Upper lobe of left lung (tissue), 6 donors: ENCODE results near the gene RFX2. TPM values are rescaled to one million over a fixed set of nuclear protein-coding genes. Genes with fewer than 3 reads are reported as not detected.

Experiments
- ATAC-seq, 2 donors: fragments of 200-7000 bp; cut with Tn5 transposase; one replicate each; pipeline ENCODE4 v1.9.1; 2022; ENCODE audit warnings: mild to moderate bottlenecking in 2 of 2, moderate library complexity in 2 of 2; ENCODE audit not compliant: low FRiP score in 2 of 2
- DNase-seq, 2 donors: peaks; one replicate each; pipeline ENCODE4 v3.0.0-alpha.2; 2019 to 2020
- H3K27ac ChIP-seq, 4 donors: fragments of 200-600 bp; sonication (generic); one replicate each; pipeline ENCODE4 v1.5.1; 2016 to 2019
- H3K27me3 ChIP-seq, 4 donors: fragments of 200-600 bp; sonication (generic); one replicate each; pipeline ENCODE4 v1.5.1; 2017 to 2019
- H3K36me3 ChIP-seq, 4 donors: fragments of 200-600 bp; sonication (generic); one replicate each; pipeline ENCODE4 v1.5.1; 2016 to 2019
- H3K4me1 ChIP-seq, 4 donors: fragments of 200-600 bp; sonication (generic); one replicate each; pipeline ENCODE4 v1.5.1; 2018 to 2019
- H3K4me3 ChIP-seq, 4 donors: fragments of 200-600 bp; sonication (generic); one replicate each; pipeline ENCODE4 v1.5.1; 2017 to 2019; ENCODE audit warnings: mild to moderate bottlenecking in 2 of 4, moderate library complexity in 1 of 4
- H3K9me3 ChIP-seq, 4 donors: fragments of 200-600 bp; sonication (generic); one replicate each; pipeline ENCODE4 v1.5.1; 2018 to 2019
- CTCF ChIP-seq, 6 experiments: fragments of 450-650 bp in 4 of 6; fragments of 200-600 bp in 2 of 6; sonication (generic) in 2 of 6; IDR thresholded peaks; one replicate each; pipeline ENCODE4 v1.5.1; 2016 to 2019; ENCODE audit warnings: antibody characterized with exemption in 6 of 6
- EP300 ChIP-seq, 4 donors: sonication (generic); formaldehyde crosslinking; IDR thresholded peaks; one replicate each; pipeline ENCODE4 v1.5.1; 2017; ENCODE audit warnings: antibody characterized with exemption in 4 of 4, control low read depth in 2 of 4
- POLR2A ChIP-seq, 4 donors: fragments of 450-650 bp; IDR thresholded peaks; one replicate each; pipeline ENCODE4 v1.5.1; 2016 to 2017; ENCODE audit warnings: antibody characterized with exemption in 4 of 4, mild to moderate bottlenecking in 2 of 4
- POLR2AphosphoS5 ChIP-seq, 2 donors: sonication (generic); formaldehyde crosslinking; IDR thresholded peaks; one replicate each; pipeline ENCODE4 v1.5.1; 2017; ENCODE audit warnings: antibody characterized with exemption in 2 of 2
- WGBS, 2 donors: methylation state at CpG; one replicate each; pipeline ENCODE4 v1.1.5; 2017 to 2018; 5-methylcytosine and 5-hydroxymethylcytosine counted together
- total RNA-seq, 6 donors: library from RNA; depleted of rRNA in 4 of 6; stranded (reverse); fragments of >200 nt in 4 of 6; gene quantifications; one replicate each; pipeline versions ENCODE4 v1.1.0 to v1.2.1, GENCODE V29; 2016 to 2021
- donor health status: DM: no; HTN: no; CAD: no; lungs with moderate emphysema.
- donor health status: DM: no; HTN: yes; CAD: no; lungs with severe emphysema.

The RFX2 gene
- total RNA-seq, 6 donors from 2014 or later = 14.3 to 111 (median 28.6) TPM

GRCh38 chr19:6100284-6100915 lies 9.9 kb downstream of the RFX2 start:
- ATAC-seq = peak; percentile 4 to 53

GRCh38 chr19:6099599-6099998 lies 10.7 kb downstream of the RFX2 start:
- 50 to 85% methylated on average over 2 of the region's 2 CpGs for WGBS, 2 donors
- ATAC-seq = no peak
- Histone ChIP-seq H3K9me3 (no peaks in the 10 kb centered on the region), H3K36me3 (no peaks in the 10 kb centered on the region), H3K4me1 (peaks cover 16 to 48% (median 34%) of the 10 kb centered on the region in 4 donors), H3K27ac (peak overlapping the region; percentile 76 to 85 (median 79)), H3K27me3 (no peaks in the 10 kb centered on the region), H3K4me3 (no peak overlapping the region)
- DNase-seq = no peak
- TF ChIP-seq POLR2AphosphoS5 (IDR thresholded peaks at IDR 0.05) (no peak), POLR2A (IDR thresholded peaks at IDR 0.05) (no peak)

More at GRCh38 chr19:6100284-6100915, 9.9 kb downstream of the RFX2 start:
- Histone ChIP-seq H3K27ac (peak overlapping the region; percentile 76 to 85 (median 79)), H3K27me3 (no peaks in the 10 kb centered on the region), H3K9me3 (no peaks in the 10 kb centered on the region), H3K4me1 (peaks cover 19 to 53% (median 39%) of the 10 kb centered on the region in 4 donors), H3K4me3 (peak overlapping the region in 3 of 4 donors; percentile 13 to 26 (median 26)), H3K36me3 (no peaks in the 10 kb centered on the region)
- TF ChIP-seq EP300 (IDR thresholded peaks at IDR 0.05) (no peak), POLR2A (IDR thresholded peaks at IDR 0.05) (peak in 1 of 4 donors; percentile 35), CTCF (IDR thresholded peaks at IDR 0.05) (no peak), POLR2AphosphoS5 (IDR thresholded peaks at IDR 0.05) (peak in 1 of 2 donors; percentile 33)
- 44 to 53% methylated on average over 16 of the region's 16 CpGs for WGBS, 2 donors
- peak; percentile 50 to 60 for DNase-seq

- 78 to 83% methylated on average over 4 of the region's 4 CpGs for WGBS, 2 donors
- Histone ChIP-seq H3K27me3 (no peaks in the 10 kb centered on the region), H3K4me3 (no peak overlapping the region), H3K4me1 (peaks cover 12 to 44% (median 29%) of the 10 kb centered on the region in 4 donors), H3K27ac (peak overlapping the region in 3 of 4 donors; percentile 76 to 85 (median 77)), H3K9me3 (no peaks in the 10 kb centered on the region), H3K36me3 (no peaks in the 10 kb centered on the region)
- TF ChIP-seq POLR2A (IDR thresholded peaks at IDR 0.05) (no peak), EP300 (IDR thresholded peaks at IDR 0.05) (no peak), POLR2AphosphoS5 (IDR thresholded peaks at IDR 0.05) (no peak), CTCF (IDR thresholded peaks at IDR 0.05) (no peak)
- DNase-seq (no peak), ATAC-seq (no peak)
Observed at GRCh38 chr19:6099033-6099432, 11.3 kb downstream of the RFX2 start.

GRCh38 chr19:6098574-6098973 lies 11.7 kb downstream of the RFX2 start:
- peaks cover 8 to 39% (median 24%) of the 10 kb centered on the region in 4 donors for H3K4me1 ChIP-seq
- H3K27me3 ChIP-seq = no peaks in the 10 kb centered on the region
- ATAC-seq (no peak), DNase-seq (no peak)
- H3K9me3 ChIP-seq = no peaks in the 10 kb centered on the region
- H3K27ac ChIP-seq = peak overlapping the region in 2 of 4 donors; percentile 40 to 76
- no peaks in the 10 kb centered on the region for H3K36me3 ChIP-seq
- no peak for TF ChIP-seq POLR2A (IDR thresholded peaks at IDR 0.05)
- no peak for TF ChIP-seq CTCF (IDR thresholded peaks at IDR 0.05)
- TF ChIP-seq EP300 (IDR thresholded peaks at IDR 0.05) = no peak
- no peak for TF ChIP-seq POLR2AphosphoS5 (IDR thresholded peaks at IDR 0.05)
- no peak overlapping the region for H3K4me3 ChIP-seq
- WGBS, 2 donors = 67 to 69% methylated on average over 5 of the region's 5 CpGs

- Histone ChIP-seq H3K27me3 (no peaks in the 10 kb centered on the region), H3K4me3 (no peak overlapping the region), H3K27ac (peak overlapping the region in 1 of 4 donors; percentile 32), H3K4me1 (peaks cover under 1 to 34% (median 22%) of the 10 kb centered on the region in 4 donors), H3K36me3 (no peaks in the 10 kb centered on the region), H3K9me3 (no peaks in the 10 kb centered on the region)
- WGBS, 2 donors = 81 to 92% methylated on average over 4 of the region's 4 CpGs
- DNase-seq = no peak
- TF ChIP-seq POLR2AphosphoS5 (IDR thresholded peaks at IDR 0.05) (no peak), EP300 (IDR thresholded peaks at IDR 0.05) (no peak)
- ATAC-seq = no peak
Observed at GRCh38 chr19:6097911-6098310, 12.4 kb downstream of the RFX2 start.
